GM21526 (cell line): ENCODE measurements around the gene PTPRE.

ENCODE experiments used
- ATAC-seq: cut with Tn5 transposase; IDR thresholded peaks from one replicate; pipeline ENCODE4 v1.9.1; 2021; ENCODE audit warnings: moderate library complexity; ENCODE audit not compliant: unreplicated experiment, low FRiP score

Gene PTPRE

DNA sequence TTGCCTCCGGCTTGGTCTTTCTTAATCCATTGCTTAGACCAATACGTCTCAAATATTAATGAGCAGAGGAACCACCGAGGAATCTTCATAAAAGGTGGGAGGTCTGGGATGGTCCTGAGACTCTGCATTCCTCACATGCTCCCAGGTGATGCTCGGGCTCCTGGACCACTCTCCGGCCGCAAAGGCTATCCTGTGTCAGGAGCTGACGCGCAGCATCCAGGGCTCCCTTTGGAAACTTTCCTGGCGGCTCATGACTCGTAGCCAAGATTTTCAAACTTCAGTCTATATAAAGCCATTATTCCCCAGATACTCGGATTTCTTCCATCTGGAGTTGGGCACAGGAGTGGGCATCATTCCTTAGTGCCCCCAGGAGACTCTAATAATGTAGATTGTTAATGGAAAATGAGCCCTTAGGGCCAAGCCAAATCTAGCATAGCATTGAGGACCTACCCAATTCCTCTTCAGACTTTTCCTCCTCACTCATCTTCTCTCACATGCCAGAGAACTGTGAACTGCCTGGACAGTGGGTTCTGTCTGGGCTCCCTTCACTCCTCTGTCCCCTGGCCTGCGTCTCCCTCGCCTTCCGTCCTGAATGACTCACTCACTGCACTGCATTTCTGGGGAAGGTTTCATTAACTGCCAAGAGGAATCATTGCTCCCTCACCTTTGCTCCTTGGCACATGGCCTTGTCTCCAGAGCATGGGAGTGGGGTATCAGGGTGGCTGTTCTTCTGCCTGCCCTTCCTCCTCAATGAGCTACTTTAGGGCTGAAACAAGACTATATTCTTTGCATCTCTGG is 130.0 kb downstream of the PTPRE start:
- no peak for ATAC-seq

DNA sequence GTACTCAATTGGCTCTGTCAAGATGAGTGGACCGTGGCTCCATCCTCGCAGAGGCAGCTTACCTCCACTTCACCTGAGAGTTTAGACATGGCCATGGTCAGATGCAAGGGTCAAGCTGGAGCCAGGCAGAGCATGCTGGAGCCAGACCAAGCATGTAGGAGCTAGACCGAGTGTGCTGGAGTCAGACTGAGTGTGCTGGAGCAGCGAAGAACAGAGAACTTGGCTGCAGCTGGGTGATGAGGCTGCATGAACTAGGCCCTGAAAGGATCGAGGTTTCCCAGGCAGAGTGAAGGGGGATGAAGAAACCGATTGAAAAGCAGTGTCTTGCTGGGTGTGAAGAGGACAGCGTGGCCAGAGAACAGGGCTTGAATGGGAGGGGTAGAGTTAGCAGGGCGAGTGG is 133.2 kb downstream of the PTPRE start:
- no peak for ATAC-seq

DNA sequence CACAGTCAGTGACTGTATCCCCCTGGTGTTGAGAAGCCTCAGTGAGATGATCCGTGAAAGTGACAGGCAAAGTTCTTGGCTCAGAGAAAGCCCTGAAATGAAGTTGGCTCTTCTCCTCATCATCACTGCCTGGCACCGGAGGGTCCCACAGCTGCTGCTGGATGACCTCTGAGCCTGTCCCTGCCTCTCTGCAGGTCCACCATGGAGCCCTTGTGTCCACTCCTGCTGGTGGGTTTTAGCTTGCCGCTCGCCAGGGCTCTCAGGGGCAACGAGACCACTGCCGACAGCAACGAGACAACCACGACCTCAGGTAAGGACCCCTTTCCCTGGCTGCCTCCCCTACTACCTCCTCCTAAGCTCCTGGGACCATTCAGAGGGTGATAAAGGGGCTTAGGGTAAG is 133.8 kb downstream of the PTPRE start:
- no peak for ATAC-seq

DNA sequence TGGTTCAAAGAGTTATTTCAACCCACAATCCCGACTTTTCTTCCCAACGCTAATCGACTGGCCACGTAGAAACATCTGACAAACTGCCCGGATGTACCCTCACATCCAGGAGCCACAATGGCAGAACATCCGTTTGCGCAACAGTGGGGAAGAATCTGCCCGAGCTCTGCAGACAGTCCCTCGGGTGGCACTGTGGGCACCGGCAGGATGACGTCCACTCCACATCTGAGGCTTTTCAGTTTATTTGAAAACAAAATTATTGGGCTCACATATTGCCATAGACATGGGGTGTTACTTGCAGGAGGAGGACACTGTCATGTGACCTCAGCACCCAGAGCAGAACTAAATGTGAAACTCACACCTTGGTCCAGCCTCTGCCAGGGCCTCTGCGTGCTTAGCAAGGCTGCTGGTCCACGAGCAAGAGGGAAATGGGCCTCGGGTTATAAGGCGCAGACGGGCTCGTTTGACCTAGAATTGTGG is 135.3 kb downstream of the PTPRE start:
- no peak for ATAC-seq

DNA sequence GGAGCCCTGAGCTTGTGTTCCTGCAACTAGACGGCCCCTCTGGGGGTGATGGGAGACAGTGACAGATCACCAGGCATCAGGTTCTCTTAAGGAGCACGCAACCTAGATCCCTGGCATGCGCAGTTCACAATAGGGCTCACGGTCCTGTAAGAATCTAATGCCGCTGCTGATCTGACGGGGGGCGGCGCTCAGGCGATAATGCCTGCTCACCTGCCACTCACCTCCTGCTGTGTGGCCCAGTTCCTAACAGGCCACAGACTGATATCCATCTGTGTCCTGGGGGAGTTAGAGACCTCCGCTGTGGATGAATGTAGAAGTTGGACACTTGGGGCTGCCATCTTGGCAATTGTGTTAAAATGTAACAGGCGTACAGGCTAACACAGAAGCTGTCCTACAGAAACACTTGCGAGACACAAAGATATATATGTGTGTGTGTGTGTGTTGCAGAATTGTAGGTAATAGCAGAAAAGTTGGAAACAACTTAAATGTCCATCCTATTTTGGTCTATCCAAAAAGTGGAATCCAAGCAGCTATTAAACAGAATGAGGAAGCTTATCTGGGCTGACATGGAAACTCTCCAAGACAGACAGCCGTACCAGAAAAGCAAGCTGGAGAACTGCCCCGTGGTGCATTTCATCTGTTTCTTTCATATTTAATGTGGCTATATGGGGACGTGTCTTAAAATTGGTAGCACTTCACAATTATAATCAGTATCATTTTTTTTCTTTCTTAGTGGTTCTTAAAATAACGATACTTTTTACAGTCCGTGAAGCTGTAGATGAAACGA is 136.5 kb downstream of the PTPRE start:
- no peak for ATAC-seq

DNA sequence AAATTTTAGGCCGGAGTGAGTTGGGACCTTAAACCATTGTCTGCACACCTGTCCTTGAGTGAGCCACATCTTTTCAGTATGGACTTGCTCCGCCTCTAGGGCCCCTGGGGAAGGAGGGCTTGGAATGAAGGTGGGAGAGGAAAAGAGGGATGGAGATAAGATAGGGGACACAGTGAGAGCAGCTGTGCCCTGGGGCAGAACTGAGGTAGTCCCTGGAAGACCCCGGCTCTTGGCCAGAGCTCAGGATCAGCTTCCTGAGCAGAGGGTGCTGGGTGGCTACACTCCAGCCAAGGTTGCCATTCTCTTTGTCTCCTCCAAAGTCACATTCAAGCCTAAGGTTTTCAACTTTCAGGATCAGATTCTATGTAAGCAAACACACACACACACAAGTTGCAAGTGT is 137.3 kb downstream of the PTPRE start:
- no peak for ATAC-seq

DNA sequence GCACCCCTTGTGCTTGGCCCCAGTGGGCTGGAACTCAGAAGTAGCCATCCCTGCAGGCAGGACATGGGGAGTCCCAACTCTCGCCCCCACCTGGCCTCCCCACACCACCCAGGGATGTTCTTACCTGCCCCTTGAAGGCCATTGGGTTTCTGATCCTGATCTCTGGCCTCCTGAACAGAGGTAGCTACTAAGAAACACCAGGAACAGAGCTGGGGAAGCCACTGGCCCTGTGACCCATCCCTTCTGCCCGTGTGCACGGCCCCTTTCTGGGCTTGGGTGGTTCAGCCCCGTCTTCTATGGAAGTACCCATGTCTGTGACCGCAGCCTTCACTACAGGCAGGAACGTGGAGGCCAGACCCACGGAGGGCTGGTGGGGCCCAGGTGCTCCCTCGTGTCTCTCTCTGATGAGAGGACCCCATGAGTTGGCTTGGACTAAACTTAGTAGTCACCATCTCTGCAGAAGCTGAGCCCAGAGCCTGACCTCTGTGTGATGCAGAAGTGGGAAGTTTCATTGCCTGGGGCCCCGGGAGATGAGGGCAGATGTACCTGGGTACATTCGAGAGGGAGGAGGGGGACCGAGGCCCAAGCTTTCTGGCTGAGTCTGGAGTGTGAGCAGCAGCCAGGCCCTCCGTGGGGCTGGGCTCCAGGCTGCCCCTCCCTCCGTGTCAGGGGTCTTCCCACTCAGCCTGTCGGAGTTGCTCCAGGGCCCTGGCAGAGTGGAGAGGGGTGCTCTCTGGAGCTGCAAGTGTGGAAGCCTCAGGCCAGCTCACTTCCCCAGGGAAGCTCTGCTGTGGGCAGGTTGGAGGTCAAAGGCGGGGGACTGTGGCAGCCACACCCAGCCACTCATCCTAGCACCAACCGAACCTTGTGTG is 138.3 kb downstream of the PTPRE start:
- ATAC-seq: no peak

DNA sequence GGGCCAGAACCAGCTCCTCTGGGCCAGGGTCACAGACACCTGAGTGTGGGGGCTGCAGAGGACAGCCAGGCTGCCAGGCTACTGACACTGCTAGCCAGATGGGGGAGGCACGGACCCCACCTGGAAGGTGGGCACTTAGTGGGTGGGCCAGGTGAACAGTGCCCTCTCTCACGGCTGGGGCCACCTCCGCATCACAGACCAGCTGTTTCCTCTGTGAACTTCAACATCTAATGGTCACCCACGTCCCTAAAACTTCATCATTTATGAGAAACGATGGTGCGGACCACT is 138.9 kb downstream of the PTPRE start:
- no peak for ATAC-seq

DNA sequence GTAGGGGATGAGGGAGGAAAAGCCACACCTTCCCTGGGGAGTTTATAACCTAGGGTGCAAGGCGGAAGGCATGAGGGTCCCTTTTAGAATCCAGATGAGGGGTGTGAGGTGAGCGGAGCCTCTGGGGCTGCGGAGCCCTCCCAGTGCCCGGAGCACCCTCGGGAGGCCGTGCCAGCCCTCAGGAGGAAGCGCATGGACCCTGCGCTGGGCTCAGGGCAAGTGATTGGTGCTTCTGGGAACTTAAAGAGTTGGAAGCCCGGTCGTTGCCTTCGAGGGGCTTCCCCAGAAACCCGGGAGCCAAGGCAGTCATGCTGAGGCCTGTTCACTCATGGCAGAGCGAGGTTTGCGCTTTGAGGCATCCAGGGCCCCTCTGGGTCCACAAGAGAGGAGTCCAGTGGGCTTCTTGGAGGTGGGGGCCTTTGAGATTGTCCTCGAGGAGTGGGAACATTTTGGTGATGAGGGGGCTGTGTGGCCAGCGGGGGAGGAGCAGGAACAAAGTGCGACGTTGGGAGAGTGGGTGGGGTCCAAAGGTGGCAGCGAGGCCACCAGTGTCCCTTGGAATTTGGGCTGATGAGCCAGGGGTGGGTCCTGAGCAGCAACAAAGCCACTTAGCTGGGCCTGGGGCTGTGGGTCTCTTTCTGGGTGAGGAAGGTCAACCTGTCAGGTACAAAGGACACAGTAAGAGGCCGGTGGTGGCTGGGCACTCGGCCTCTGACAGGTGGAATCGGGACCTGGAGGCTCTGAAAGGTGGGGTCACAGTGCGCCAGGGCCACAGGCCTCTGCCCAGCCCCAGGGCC is 139.5 kb downstream of the PTPRE start:
- no peak for ATAC-seq

DNA sequence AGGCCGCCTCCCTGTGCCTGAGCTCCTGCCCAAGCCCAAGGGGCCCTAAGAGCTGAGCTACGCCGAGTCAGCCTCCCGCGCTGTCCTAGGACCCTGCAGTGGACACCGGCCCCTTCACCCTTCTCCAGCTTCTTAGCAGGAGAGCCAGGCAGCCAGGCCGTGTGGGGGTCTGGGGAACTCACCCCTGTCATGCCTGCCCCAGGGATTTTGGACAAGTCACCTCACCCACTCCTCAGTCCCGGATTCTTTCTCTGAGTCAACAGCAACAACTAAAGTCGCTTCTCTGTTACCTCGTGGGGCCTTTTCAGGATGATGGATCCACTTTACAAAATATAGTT is 140.0 kb downstream of the PTPRE start:
- peak; percentile 4 for ATAC-seq

DNA sequence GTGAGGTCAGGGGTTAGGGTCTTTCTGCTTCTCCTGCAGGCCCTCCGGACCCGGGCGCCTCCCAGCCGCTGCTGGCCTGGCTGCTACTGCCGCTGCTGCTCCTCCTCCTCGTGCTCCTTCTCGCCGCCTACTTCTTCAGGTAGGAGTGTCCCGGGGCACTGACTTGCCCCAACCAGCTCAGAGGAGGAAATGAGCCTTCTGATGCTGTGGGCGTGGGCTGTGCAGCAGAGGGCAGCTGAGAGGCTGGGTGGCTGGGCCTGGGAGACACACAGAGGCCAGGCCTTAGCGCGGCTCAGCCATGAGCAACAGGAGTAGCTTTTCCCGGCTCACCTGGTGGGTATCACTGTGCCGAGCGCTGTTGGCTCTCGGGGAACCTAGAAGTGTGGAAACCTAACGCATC is 140.4 kb downstream of the PTPRE start:
- ATAC-seq: peak; percentile 99

DNA sequence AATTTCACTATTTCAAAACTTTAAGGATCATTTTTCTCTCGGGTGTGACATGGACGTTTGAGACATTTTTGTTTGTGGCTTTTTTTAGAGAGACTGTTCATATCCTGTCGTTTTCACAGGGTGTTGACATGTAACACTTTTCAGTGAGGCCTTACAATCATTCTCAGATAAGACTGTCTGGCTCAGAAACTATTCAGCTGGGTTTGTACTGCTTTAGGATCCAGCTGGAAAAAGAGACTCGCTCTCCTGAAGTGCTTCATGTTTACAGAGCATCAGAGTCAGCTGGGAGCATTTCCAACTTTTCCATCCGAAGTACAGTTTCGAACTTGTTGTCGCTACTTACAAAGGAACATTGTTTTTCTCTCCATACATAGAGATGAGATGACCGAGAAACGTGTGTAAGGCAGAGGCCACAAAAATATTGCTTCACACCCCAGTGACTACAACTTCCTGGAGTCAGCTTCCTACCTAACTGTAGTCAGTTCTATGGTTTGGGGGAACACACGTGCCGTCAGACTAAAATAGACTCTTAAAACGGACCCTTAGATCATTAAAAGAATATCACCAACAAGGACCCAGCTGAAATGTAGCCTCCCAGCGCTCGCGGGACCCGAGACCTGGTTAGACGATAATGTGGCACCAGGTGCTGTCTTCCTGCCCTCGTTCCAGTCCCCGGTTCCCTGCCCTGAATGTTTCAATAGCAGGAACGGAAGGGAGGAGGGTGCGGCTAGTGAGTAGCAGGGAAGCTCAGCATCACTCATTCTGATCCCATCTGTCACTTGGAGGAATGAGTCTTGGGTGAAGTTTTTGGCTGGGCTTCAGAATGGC is 141.3 kb downstream of the PTPRE start:
- ATAC-seq: peak; percentile 29

DNA sequence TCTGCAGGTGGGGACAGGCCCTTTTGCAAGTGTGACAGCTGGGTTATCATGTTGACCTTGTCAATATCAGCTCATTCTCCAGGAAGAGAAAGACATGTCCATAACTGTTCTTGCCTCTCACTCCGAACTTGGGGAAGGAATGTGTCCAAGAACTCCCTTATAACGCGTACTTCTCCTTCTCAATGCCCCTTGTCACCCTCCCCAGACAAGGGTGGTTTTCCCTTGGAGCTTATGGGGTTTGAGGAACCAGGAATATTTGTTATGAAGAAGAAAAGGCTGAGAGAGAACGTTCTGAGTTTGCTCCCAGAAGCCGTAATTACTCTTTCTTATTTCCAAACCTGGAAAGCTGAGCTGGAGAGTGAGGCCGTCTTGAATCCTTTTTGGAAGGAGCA is 141.9 kb downstream of the PTPRE start:
- ATAC-seq: no peak

DNA sequence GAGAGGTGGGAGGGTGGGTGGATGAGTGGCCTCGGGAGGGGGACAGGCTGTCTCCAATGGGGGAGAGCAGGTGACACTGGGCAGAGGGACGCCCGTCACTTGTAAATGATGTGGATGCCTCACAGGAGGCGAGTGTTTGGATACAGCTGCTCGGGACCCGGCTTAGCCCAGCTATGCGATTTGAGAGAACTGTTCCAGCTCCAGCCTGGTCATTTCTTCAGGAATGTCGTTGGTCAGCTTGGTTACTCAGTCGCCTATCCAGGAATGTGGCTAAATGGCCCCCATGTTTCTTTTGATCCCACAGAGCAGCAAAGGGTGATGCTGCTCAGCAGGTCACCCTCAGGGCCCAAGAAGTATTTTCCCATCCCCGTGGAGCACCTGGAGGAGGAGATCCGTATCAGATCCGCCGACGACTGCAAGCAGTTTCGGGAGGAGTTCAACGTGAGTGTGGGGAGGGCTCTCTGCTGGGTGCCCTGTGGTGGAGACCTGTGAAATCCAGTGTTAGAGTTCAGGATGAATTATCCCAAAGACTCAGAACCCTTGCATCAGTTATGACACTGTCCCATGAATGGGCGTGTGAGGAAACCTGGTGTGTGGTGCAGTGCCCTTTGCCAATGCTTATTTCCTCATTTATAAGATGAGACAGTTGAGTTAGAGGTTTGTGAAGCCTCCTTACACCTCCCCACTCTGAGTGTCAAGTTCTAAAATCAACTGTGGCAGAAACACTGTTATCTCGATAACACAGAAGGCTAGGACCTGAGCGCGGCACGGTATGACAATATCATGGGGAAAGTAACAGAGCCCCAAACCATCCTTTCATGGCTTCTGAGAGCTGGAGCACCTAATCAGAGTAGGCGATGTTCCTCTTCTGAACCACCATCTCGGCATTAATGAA is 142.6 kb downstream of the PTPRE start:
- ATAC-seq: no peak

DNA sequence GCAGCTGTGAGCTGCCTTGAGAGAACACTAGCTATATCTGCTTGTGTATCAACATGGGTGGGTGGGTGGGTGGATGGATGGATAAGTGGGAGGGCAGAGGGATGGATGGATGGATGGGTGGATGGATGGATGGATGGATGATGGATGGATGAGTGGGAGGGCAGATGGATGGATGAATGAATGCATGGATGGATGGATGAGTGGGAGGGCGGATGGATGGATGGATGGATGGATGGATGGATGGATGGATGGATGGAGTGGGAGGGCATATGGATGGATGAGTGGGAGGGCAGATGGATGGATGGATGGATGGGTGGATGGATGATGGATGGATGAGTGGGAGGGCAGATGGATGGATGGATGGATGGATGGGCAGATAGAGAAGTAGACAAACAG is 143.2 kb downstream of the PTPRE start:
- ATAC-seq: no peak

DNA sequence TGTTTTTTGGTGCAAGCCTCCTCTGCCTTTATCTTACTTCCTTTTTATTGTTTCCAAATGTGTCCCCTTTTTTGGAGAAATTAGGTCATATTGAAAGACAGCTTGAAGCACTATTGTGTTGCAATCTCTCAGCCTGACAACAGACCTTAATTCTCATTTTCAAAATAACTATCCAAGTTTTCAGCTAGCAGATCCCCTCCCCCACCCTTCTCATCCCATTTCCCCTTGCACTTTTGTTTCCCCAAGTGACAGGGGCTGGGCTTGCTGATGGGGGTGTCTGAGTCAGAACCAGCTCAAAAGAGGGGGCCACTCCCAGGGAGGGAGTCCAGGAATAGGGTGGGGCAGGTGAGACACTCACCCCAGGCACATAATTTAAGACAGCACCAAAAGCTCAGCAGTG is 144.0 kb downstream of the PTPRE start:
- ATAC-seq: no peak

DNA sequence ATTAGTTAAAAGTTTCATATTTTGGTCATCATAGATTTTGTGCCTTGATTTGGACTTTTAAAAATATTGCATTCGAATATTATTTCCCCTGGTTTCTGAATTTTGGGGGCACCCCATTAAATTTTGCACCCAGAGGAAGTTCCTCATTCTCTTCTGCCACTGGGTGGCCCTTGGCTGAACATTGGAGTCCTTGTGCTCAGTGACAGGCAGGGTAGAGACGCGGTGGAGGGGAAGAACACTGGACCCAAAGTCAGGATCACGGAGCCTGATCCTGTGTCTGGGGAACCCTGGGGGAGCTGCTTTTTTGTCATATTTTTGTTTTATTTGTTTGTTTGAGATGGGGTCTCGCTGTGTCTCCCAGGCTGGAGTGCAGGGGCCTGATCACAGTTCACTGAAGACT is 144.6 kb downstream of the PTPRE start:
- no peak for ATAC-seq

DNA sequence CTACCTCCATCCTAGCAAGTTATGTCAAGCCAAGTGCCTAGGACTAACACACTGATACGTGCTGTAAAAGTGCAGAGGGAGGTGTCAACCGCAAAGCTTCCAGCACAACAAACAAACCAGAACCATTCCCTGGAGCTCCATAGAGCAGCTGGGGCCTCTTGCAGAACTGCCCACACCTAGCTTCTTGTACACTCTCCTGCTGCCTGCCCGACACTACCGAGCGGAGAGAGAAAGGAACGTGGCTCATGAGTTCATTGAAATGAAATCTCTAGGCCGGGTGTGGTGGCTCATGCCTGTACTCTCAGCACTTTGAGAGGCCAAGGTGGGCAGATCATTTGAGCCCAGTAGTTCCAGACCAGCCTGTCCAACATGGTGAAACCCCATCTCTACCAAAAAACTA is 145.8 kb downstream of the PTPRE start:
- no peak for ATAC-seq

DNA sequence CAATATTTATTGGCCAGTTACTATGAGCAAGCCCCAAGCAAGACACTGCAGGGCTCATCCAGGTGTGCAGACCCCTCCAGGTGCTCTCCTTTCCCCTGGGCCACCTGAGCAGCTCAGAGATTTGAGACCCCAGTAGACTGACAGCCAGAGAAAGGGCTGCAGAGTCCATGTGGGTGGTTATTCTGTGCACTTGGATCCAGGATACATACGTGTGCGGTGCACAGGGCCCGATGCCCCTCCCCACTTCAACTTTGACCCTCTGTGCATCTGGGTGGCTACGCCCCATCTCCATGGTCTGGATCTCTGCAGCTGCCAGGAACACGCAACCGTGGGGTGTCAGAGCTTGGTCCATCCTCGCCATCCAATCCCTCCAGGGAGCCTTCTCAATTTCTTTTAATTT is 146.5 kb downstream of the PTPRE start:
- no peak for ATAC-seq
